ENCODE results near the gene MTTP. TPM values are rescaled to one million over a fixed set of nuclear protein-coding genes. Genes with fewer than 3 reads are reported as not detected.

Gene MTTP
- total RNA-seq, 1 donor from 2014 or later: under 0.01 TPM

- Histone ChIP-seq H3K27me3 (ENCODE audit: control insufficient read depth in 3 of 3, insufficient read depth in 3 of 3, low read length in 3 of 3) (no peaks in the 10 kb centered on the region), H3K4me1 (ENCODE audit: control insufficient read depth in 3 of 3, insufficient read depth in 3 of 3, low read length in 3 of 3) (peaks cover 25 to 49% (median 36%) of the 10 kb centered on the region in 3 donors), H3K27ac (ENCODE audit: low read depth, low read length) (peak overlapping the region; percentile 37), H3K9ac (ENCODE audit: low read depth in 1 of 3, low read length in 3 of 3) (no peak overlapping the region), H3K4me3 (ENCODE audit: low read length in 3 of 3) (no peak overlapping the region), H3K36me3 (ENCODE audit: control insufficient read depth in 3 of 3, insufficient read depth in 3 of 3, low read length in 3 of 3) (no peaks in the 10 kb centered on the region), H3K9me3 (ENCODE audit: control insufficient read depth in 3 of 3, low read length in 3 of 3) (no peaks in the 10 kb centered on the region)
These were observed 39.9 kb downstream of the MTTP start for GRCh38 chr4:99614491-99614890.

DNA sequence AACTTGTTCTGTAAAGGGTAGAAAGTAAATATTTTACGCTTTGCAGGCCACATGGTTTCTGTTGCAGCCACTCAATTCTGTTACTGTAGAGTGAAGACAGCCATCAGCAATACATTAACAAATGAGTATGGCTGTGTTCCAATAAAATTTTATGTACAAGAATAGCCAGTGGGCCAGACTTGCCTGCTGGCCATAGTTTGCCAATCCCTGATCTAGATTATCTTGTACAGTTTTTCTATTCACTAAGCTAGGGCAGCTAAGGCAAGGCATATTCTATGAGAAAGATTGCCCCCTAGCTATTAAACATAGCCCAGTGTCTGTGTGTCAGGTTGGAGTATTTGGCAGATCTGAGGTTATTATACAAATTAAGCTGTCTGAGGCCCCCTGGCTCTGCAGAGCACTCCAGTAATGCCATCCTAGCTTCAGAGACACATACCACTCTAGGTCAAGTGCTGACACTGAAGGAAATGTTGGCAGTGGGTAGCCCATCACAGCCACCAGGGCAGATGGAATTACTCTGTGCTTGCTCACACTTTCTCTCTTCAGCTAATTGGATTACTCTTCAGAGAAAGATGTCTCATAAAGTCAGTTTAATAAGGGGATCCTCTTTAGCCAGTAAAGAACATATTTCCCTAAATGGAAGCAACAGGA lies 40.7 kb downstream of the MTTP start:
- no peaks in the 10 kb centered on the region for H3K27me3 ChIP-seq (ENCODE audit: control insufficient read depth in 3 of 3, insufficient read depth in 3 of 3, low read length in 3 of 3)
- no peaks in the 10 kb centered on the region for H3K36me3 ChIP-seq (ENCODE audit: control insufficient read depth in 3 of 3, insufficient read depth in 3 of 3, low read length in 3 of 3)
- peak overlapping the region in 2 of 3 donors; percentile 3 to 24 for H3K9ac ChIP-seq (ENCODE audit: low read depth in 1 of 3, low read length in 3 of 3)
- H3K9me3 ChIP-seq (ENCODE audit: control insufficient read depth in 3 of 3, low read length in 3 of 3): no peaks in the 10 kb centered on the region
- H3K27ac ChIP-seq (ENCODE audit: low read depth, low read length): peak overlapping the region; percentile 37
- H3K4me3 ChIP-seq (ENCODE audit: low read length in 3 of 3): no peak overlapping the region
- peaks cover 25 to 49% (median 36%) of the 10 kb centered on the region in 3 donors for H3K4me1 ChIP-seq (ENCODE audit: control insufficient read depth in 3 of 3, insufficient read depth in 3 of 3, low read length in 3 of 3)

DNA sequence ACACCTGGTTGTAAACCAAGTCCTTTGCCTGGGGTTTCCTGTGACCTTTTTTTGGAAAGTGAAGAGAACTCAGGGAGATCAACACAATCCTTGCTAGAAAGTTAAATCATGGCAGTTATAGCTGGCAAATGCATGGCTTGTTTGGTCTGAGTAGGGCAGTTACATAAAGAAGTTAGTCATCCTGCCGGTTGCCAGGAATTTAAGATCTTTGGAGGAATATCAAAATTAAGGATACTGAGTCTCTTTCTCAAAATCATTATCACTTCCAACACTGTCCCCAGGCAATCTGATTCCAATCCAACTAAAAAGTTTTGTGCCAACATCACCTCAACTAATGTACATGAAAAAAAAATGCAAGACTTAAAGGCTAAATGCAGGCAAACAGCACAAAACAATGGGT lies 42.8 kb downstream of the MTTP start:
- no peak overlapping the region for H3K27ac ChIP-seq (ENCODE audit: low read depth, low read length)
- no peaks in the 10 kb centered on the region for H3K27me3 ChIP-seq (ENCODE audit: control insufficient read depth in 3 of 3, insufficient read depth in 3 of 3, low read length in 3 of 3)
- H3K9me3 ChIP-seq (ENCODE audit: control insufficient read depth in 3 of 3, low read length in 3 of 3): no peaks in the 10 kb centered on the region
- H3K4me1 ChIP-seq (ENCODE audit: control insufficient read depth in 3 of 3, insufficient read depth in 3 of 3, low read length in 3 of 3): peaks cover 17 to 37% (median 19%) of the 10 kb centered on the region in 3 donors
- H3K4me3 ChIP-seq (ENCODE audit: low read length in 3 of 3): no peak overlapping the region
- H3K9ac ChIP-seq (ENCODE audit: low read depth in 1 of 3, low read length in 3 of 3): no peak overlapping the region
- no peaks in the 10 kb centered on the region for H3K36me3 ChIP-seq (ENCODE audit: control insufficient read depth in 3 of 3, insufficient read depth in 3 of 3, low read length in 3 of 3)

GRCh38 chr4:99622341-99622740 lies 47.7 kb downstream of the MTTP start:
- Histone ChIP-seq H3K36me3 (ENCODE audit: control insufficient read depth in 3 of 3, insufficient read depth in 3 of 3, low read length in 3 of 3) (no peaks in the 10 kb centered on the region), H3K4me3 (ENCODE audit: low read length in 3 of 3) (no peak overlapping the region), H3K4me1 (ENCODE audit: control insufficient read depth in 3 of 3, insufficient read depth in 3 of 3, low read length in 3 of 3) (peaks cover 0 to 7% (median 4%) of the 10 kb centered on the region in 3 donors), H3K27me3 (ENCODE audit: control insufficient read depth in 3 of 3, insufficient read depth in 3 of 3, low read length in 3 of 3) (no peaks in the 10 kb centered on the region), H3K9me3 (ENCODE audit: control insufficient read depth in 3 of 3, low read length in 3 of 3) (no peaks in the 10 kb centered on the region), H3K27ac (ENCODE audit: low read depth, low read length) (no peak overlapping the region), H3K9ac (ENCODE audit: low read depth in 1 of 3, low read length in 3 of 3) (no peak overlapping the region)

- Histone ChIP-seq H3K27ac (ENCODE audit: low read depth, low read length) (no peak overlapping the region), H3K9ac (ENCODE audit: low read depth in 1 of 3, low read length in 3 of 3) (no peak overlapping the region), H3K4me1 (ENCODE audit: control insufficient read depth in 3 of 3, insufficient read depth in 3 of 3, low read length in 3 of 3) (peaks cover 0 to 6% (median 4%) of the 10 kb centered on the region in 3 donors), H3K27me3 (ENCODE audit: control insufficient read depth in 3 of 3, insufficient read depth in 3 of 3, low read length in 3 of 3) (no peaks in the 10 kb centered on the region), H3K36me3 (ENCODE audit: control insufficient read depth in 3 of 3, insufficient read depth in 3 of 3, low read length in 3 of 3) (no peaks in the 10 kb centered on the region), H3K4me3 (ENCODE audit: low read length in 3 of 3) (no peak overlapping the region), H3K9me3 (ENCODE audit: control insufficient read depth in 3 of 3, low read length in 3 of 3) (no peaks in the 10 kb centered on the region)
These were observed 49.6 kb downstream of the MTTP start for GRCh38 chr4:99624141-99624719.

GRCh38 chr4:99625369-99625768 lies 50.7 kb downstream of the MTTP start:
- Histone ChIP-seq H3K27ac (ENCODE audit: low read depth, low read length) (no peak overlapping the region), H3K4me3 (ENCODE audit: low read length in 3 of 3) (no peak overlapping the region), H3K36me3 (ENCODE audit: control insufficient read depth in 3 of 3, insufficient read depth in 3 of 3, low read length in 3 of 3) (no peaks in the 10 kb centered on the region), H3K27me3 (ENCODE audit: control insufficient read depth in 3 of 3, insufficient read depth in 3 of 3, low read length in 3 of 3) (no peaks in the 10 kb centered on the region), H3K4me1 (ENCODE audit: control insufficient read depth in 3 of 3, insufficient read depth in 3 of 3, low read length in 3 of 3) (peaks cover 0 to 6% (median 4%) of the 10 kb centered on the region in 3 donors), H3K9me3 (ENCODE audit: control insufficient read depth in 3 of 3, low read length in 3 of 3) (no peaks in the 10 kb centered on the region), H3K9ac (ENCODE audit: low read depth in 1 of 3, low read length in 3 of 3) (no peak overlapping the region)

DNA sequence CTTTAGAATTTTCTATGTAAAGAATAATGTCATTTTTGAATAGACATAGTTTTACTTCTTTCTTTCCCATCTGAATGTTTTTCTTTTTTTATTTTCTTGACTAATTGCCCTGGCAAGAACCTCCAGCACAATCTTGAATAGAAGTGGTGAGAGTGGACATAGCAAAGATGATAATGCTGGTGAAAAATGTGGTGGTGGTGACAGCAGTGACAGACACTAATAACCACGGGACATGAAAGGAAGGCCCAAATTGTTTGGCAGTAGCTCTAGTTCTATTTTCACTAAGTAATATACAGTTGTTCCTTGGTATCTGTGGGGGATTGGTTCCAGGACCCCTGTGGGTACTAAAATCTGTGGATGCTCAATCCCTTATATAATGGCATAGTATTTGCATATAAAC lies 53.4 kb downstream of the MTTP start:
- Histone ChIP-seq H3K27ac (ENCODE audit: low read depth, low read length) (no peak overlapping the region), H3K9me3 (ENCODE audit: control insufficient read depth in 3 of 3, low read length in 3 of 3) (no peaks in the 10 kb centered on the region), H3K27me3 (ENCODE audit: control insufficient read depth in 3 of 3, insufficient read depth in 3 of 3, low read length in 3 of 3) (no peaks in the 10 kb centered on the region), H3K36me3 (ENCODE audit: control insufficient read depth in 3 of 3, insufficient read depth in 3 of 3, low read length in 3 of 3) (no peaks in the 10 kb centered on the region), H3K9ac (ENCODE audit: low read depth in 1 of 3, low read length in 3 of 3) (no peak overlapping the region), H3K4me3 (ENCODE audit: low read length in 3 of 3) (no peak overlapping the region), H3K4me1 (ENCODE audit: control insufficient read depth in 3 of 3, insufficient read depth in 3 of 3, low read length in 3 of 3) (peaks cover 3 to 19% (median 17%) of the 10 kb centered on the region in 3 donors)

- H3K9ac ChIP-seq (ENCODE audit: low read depth in 1 of 3, low read length in 3 of 3): no peak overlapping the region
- no peaks in the 10 kb centered on the region for H3K36me3 ChIP-seq (ENCODE audit: control insufficient read depth in 3 of 3, insufficient read depth in 3 of 3, low read length in 3 of 3)
- no peaks in the 10 kb centered on the region for H3K27me3 ChIP-seq (ENCODE audit: control insufficient read depth in 3 of 3, insufficient read depth in 3 of 3, low read length in 3 of 3)
- H3K4me1 ChIP-seq (ENCODE audit: control insufficient read depth in 3 of 3, insufficient read depth in 3 of 3, low read length in 3 of 3): peaks cover 3 to 18% (median 12%) of the 10 kb centered on the region in 3 donors
- H3K27ac ChIP-seq (ENCODE audit: low read depth, low read length): no peak overlapping the region
- H3K9me3 ChIP-seq (ENCODE audit: control insufficient read depth in 3 of 3, low read length in 3 of 3): no peaks in the 10 kb centered on the region
- H3K4me3 ChIP-seq (ENCODE audit: low read length in 3 of 3): no peak overlapping the region
These were observed 55.4 kb downstream of the MTTP start for GRCh38 chr4:99629962-99630554.

GRCh38 chr4:99630857-99631360 lies 56.3 kb downstream of the MTTP start:
- peaks cover 3 to 27% (median 15%) of the 10 kb centered on the region in 3 donors for H3K4me1 ChIP-seq (ENCODE audit: control insufficient read depth in 3 of 3, insufficient read depth in 3 of 3, low read length in 3 of 3)
- H3K27me3 ChIP-seq (ENCODE audit: control insufficient read depth in 3 of 3, insufficient read depth in 3 of 3, low read length in 3 of 3): no peaks in the 10 kb centered on the region
- H3K9me3 ChIP-seq (ENCODE audit: control insufficient read depth in 3 of 3, low read length in 3 of 3): no peaks in the 10 kb centered on the region
- H3K27ac ChIP-seq (ENCODE audit: low read depth, low read length): no peak overlapping the region
- no peaks in the 10 kb centered on the region for H3K36me3 ChIP-seq (ENCODE audit: control insufficient read depth in 3 of 3, insufficient read depth in 3 of 3, low read length in 3 of 3)
- no peak overlapping the region for H3K9ac ChIP-seq (ENCODE audit: low read depth in 1 of 3, low read length in 3 of 3)
- H3K4me3 ChIP-seq (ENCODE audit: low read length in 3 of 3): no peak overlapping the region

DNA sequence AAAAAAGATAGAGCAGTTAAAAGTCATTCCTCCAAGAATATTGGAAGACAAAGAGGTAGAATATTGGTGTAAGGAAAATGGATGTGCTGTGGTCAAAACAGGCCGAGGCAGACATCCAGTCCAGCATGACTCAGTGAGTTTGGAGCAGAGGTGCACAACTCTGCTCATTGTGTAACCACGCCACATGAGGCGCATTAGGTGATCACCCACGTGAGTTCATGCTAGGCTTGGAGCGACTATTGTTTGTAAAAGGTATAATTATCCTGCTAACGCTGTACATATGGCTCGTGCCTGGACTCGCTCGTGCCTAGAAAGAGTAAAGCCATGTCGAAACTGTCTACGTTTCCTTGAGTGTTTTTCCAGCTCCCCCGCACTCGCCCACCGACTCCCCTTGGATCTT lies 59.1 kb downstream of the MTTP start:
- Histone ChIP-seq H3K36me3 (ENCODE audit: control insufficient read depth in 3 of 3, insufficient read depth in 3 of 3, low read length in 3 of 3) (peaks cover 0 to 2% (median 2%) of the 10 kb centered on the region in 3 donors), H3K27ac (ENCODE audit: low read depth, low read length) (peak overlapping the region; percentile 21), H3K27me3 (ENCODE audit: control insufficient read depth in 3 of 3, insufficient read depth in 3 of 3, low read length in 3 of 3) (no peaks in the 10 kb centered on the region), H3K4me3 (ENCODE audit: low read length in 3 of 3) (no peak overlapping the region), H3K4me1 (ENCODE audit: control insufficient read depth in 3 of 3, insufficient read depth in 3 of 3, low read length in 3 of 3) (peaks cover 3 to 41% (median 20%) of the 10 kb centered on the region in 3 donors), H3K9me3 (ENCODE audit: control insufficient read depth in 3 of 3, low read length in 3 of 3) (no peaks in the 10 kb centered on the region), H3K9ac (ENCODE audit: low read depth in 1 of 3, low read length in 3 of 3) (no peak overlapping the region)
